Liver (tissue), 3 donors: ENCODE results near the gene B4GALT1.

Experiments used
- GABPA ChIP-seq, 2 donors: IDR thresholded peaks in 1 of 2; conservative IDR thresholded peaks in 1 of 2; 2 replicates each; pipeline ENCODE4 v1.6.1; 2016; ENCODE audit warnings: antibody characterized with exemption in 2 of 2, mild to moderate bottlenecking in 1 of 2, moderate library complexity in 1 of 2
- JUND ChIP-seq, 2 donors: IDR thresholded peaks; 2 replicates each; pipeline ENCODE4 v1.6.1; 2016; ENCODE audit warnings: antibody characterized with exemption in 2 of 2
- RAD21 ChIP-seq, 2 donors: IDR thresholded peaks; 2 replicates each; pipeline ENCODE4 v1.6.1; 2016; ENCODE audit warnings: antibody characterized with exemption in 2 of 2, mild to moderate bottlenecking in 2 of 2
- TAF1 ChIP-seq: conservative IDR thresholded peaks from 2 replicates; pipeline ENCODE4 v1.6.1; 2016; ENCODE audit warnings: antibody characterized with exemption, mild to moderate bottlenecking
- YY1 ChIP-seq: IDR thresholded peaks from 2 replicates; pipeline ENCODE4 v1.6.1; 2016; ENCODE audit warnings: antibody characterized with exemption, mild to moderate bottlenecking
- ZBTB33 ChIP-seq: IDR thresholded peaks from 2 replicates; pipeline ENCODE4 v1.6.1; 2016; ENCODE audit warnings: antibody characterized with exemption
- TF ChIP-seq, protein P1 (sequence below): IDR thresholded peaks from 2 replicates; pipeline ENCODE4 v1.6.1; 2016; ENCODE audit warnings: antibody characterized with exemption
- TF ChIP-seq, protein P2 (sequence below): fragments of 150-350 bp; IDR thresholded peaks from 2 replicates; pipeline ENCODE4 v1.5.1; 2017; ENCODE audit warnings: improper control_type of control experiment, low read depth, low read length; ENCODE audit not compliant: missing input control
- TF ChIP-seq, protein P3 (sequence below): IDR thresholded peaks from 2 replicates; pipeline ENCODE4 v1.6.1; 2016; ENCODE audit warnings: antibody characterized with exemption, mild to moderate bottlenecking
- donor health status: healthy.
- donor health status: healthy.

DNA sequence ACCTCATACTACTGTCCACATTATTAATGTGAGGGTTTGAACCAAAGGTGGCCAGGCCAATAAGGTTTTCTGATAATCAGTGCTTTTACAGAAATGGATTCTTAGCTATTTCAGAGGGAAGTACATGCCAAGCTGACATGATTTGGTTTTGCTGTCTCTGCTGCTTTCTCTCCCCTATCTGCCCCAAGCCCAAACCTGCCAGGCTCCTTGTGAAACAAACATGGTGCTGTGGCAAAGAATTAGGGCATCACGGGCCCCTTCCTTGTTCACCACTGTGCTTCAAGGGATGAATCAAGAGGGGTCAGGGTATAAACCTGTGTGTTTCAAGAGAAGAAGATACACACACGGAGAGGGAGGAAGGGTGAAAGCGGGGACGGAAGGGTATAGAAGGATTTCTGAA is 49.3 kb downstream of the B4GALT1 start:
- TF ChIP-seq, protein P1, sequence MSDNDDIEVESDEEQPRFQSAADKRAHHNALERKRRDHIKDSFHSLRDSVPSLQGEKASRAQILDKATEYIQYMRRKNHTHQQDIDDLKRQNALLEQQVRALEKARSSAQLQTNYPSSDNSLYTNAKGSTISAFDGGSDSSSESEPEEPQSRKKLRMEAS = no peak
- TF ChIP-seq ZBTB33 (no peak), YY1 (no peak), RAD21 (IDR thresholded peaks at IDR 0.05) (no peak), GABPA (IDR thresholded peaks at IDR 0.05 in 1 of 2, conservative IDR thresholded peaks at IDR 0.05 in 1 of 2) (no peak), JUND (IDR thresholded peaks at IDR 0.05) (no peak), TAF1 (no peak)
- TF ChIP-seq, protein P2, sequence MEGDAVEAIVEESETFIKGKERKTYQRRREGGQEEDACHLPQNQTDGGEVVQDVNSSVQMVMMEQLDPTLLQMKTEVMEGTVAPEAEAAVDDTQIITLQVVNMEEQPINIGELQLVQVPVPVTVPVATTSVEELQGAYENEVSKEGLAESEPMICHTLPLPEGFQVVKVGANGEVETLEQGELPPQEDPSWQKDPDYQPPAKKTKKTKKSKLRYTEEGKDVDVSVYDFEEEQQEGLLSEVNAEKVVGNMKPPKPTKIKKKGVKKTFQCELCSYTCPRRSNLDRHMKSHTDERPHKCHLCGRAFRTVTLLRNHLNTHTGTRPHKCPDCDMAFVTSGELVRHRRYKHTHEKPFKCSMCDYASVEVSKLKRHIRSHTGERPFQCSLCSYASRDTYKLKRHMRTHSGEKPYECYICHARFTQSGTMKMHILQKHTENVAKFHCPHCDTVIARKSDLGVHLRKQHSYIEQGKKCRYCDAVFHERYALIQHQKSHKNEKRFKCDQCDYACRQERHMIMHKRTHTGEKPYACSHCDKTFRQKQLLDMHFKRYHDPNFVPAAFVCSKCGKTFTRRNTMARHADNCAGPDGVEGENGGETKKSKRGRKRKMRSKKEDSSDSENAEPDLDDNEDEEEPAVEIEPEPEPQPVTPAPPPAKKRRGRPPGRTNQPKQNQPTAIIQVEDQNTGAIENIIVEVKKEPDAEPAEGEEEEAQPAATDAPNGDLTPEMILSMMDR = no peak
- TF ChIP-seq, protein P3, sequence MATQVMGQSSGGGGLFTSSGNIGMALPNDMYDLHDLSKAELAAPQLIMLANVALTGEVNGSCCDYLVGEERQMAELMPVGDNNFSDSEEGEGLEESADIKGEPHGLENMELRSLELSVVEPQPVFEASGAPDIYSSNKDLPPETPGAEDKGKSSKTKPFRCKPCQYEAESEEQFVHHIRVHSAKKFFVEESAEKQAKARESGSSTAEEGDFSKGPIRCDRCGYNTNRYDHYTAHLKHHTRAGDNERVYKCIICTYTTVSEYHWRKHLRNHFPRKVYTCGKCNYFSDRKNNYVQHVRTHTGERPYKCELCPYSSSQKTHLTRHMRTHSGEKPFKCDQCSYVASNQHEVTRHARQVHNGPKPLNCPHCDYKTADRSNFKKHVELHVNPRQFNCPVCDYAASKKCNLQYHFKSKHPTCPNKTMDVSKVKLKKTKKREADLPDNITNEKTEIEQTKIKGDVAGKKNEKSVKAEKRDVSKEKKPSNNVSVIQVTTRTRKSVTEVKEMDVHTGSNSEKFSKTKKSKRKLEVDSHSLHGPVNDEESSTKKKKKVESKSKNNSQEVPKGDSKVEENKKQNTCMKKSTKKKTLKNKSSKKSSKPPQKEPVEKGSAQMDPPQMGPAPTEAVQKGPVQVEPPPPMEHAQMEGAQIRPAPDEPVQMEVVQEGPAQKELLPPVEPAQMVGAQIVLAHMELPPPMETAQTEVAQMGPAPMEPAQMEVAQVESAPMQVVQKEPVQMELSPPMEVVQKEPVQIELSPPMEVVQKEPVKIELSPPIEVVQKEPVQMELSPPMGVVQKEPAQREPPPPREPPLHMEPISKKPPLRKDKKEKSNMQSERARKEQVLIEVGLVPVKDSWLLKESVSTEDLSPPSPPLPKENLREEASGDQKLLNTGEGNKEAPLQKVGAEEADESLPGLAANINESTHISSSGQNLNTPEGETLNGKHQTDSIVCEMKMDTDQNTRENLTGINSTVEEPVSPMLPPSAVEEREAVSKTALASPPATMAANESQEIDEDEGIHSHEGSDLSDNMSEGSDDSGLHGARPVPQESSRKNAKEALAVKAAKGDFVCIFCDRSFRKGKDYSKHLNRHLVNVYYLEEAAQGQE = no peak
